DOHH2 (cell line): ENCODE results near the gene SLA2.

Experiments
- H3F3A ChIP-seq: fragments of 200-600 bp; sonication (generic), shearing (Covaris generic); 2 replicates; pipeline ENCODE4 v1.6.0; 2016; ENCODE audit warnings: antibody characterized with exemption, mild to moderate bottlenecking; ENCODE audit not compliant: control insufficient read depth, insufficient read depth
- H3K27ac ChIP-seq: fragments of 200-600 bp; sonication (generic); 2 replicates; pipeline ENCODE4 v1.5.1; 2014; ENCODE audit warnings: low read depth, mild to moderate bottlenecking, low read length, moderate library complexity
- H3K27me3 ChIP-seq: fragments of 200-600 bp; sonication (generic); 2 replicates; pipeline ENCODE4 v1.6.1; 2014; ENCODE audit warnings: mild to moderate bottlenecking, low read length, mixed read lengths; ENCODE audit not compliant: control insufficient read depth
- H3K36me3 ChIP-seq: fragments of 200-600 bp; sonication (generic); 2 replicates; pipeline ENCODE4 v1.6.1; 2014; ENCODE audit warnings: mild to moderate bottlenecking, low read length, moderate library complexity, mixed read lengths; ENCODE audit not compliant: control insufficient read depth
- H3K4me1 ChIP-seq: fragments of 200-600 bp; sonication (generic); 2 replicates; pipeline ENCODE4 v1.6.1; 2014; ENCODE audit warnings: mild to moderate bottlenecking, low read length, mixed read lengths; ENCODE audit not compliant: control insufficient read depth
- H3K4me2 ChIP-seq: fragments of 200-600 bp; sonication (generic); 2 replicates; pipeline ENCODE4 v1.6.0; 2014; ENCODE audit warnings: mild to moderate bottlenecking, low read length, moderate library complexity
- H3K4me3 ChIP-seq: fragments of 200-600 bp; sonication (generic); 2 replicates; pipeline ENCODE4 v1.5.1; 2014; ENCODE audit warnings: mild to moderate bottlenecking, low read length, mixed read lengths
- H3K79me2 ChIP-seq: fragments of 200-600 bp; sonication (generic); 2 replicates; pipeline ENCODE4 v1.6.1; 2014; ENCODE audit warnings: mild to moderate bottlenecking, low read length, mixed read lengths; ENCODE audit not compliant: control insufficient read depth
- H3K9me2 ChIP-seq: fragments of 200-600 bp; sonication (generic); replicated peaks from 2 replicates; pipeline ENCODE4 v1.6.1; 2014; ENCODE audit warnings: mild to moderate bottlenecking, low read length, mixed read lengths; ENCODE audit not compliant: control insufficient read depth
- H3K9me3 ChIP-seq: fragments of 200-600 bp; sonication (generic); 2 replicates; pipeline ENCODE4 v1.6.1; 2014; ENCODE audit warnings: antibody characterized with exemption, low read length, mixed read lengths; ENCODE audit not compliant: control insufficient read depth, insufficient read depth
- H4K20me1 ChIP-seq: fragments of 200-600 bp; sonication (generic); 2 replicates; pipeline ENCODE4 v1.6.0; 2014; ENCODE audit warnings: low read depth, mild to moderate bottlenecking, antibody characterized with exemption, low read length, moderate library complexity; ENCODE audit not compliant: control insufficient read depth, insufficient read depth
- CTCF ChIP-seq: fragments of 200-600 bp; sonication (generic); IDR thresholded peaks from one replicate; pipeline ENCODE4 v1.5.1; 2014; ENCODE audit warnings: antibody characterized with exemption, mild to moderate bottlenecking, low read depth, low read length; ENCODE audit not compliant: poor library complexity, severe bottlenecking
- EZH2phosphoT487 ChIP-seq: fragments of 200-600 bp; sonication (generic); IDR thresholded peaks from 2 replicates; pipeline ENCODE4 v1.6.1; 2017; ENCODE audit warnings: borderline replicate concordance, mild to moderate bottlenecking, antibody characterized with exemption, low read length, moderate library complexity, mixed read lengths

Gene SLA2

GRCh38 chr20:36686944-36687343 is 40.9 kb upstream of the SLA2 start:
- no peak overlapping the region for H3K27ac ChIP-seq
- H4K20me1 ChIP-seq: no peaks in the 10 kb centered on the region
- H3K27me3 ChIP-seq: no peaks in the 10 kb centered on the region
- H3K4me3 ChIP-seq: no peak overlapping the region
- H3K36me3 ChIP-seq: no peaks in the 10 kb centered on the region
- no peaks in the 10 kb centered on the region for H3K9me2 ChIP-seq
- H3K79me2 ChIP-seq: no peaks in the 10 kb centered on the region
- H3K4me1 ChIP-seq: no peaks in the 10 kb centered on the region
- H3F3A ChIP-seq: no peaks in the 10 kb centered on the region
- no peak overlapping the region for H3K4me2 ChIP-seq
- H3K9me3 ChIP-seq: no peaks in the 10 kb centered on the region
- TF ChIP-seq CTCF (no peak), EZH2phosphoT487 (no peak)

- Histone ChIP-seq H3K9me3 (no peaks in the 10 kb centered on the region), H3K9me2 (no peaks in the 10 kb centered on the region), H3K27ac (no peak overlapping the region), H3K36me3 (no peaks in the 10 kb centered on the region), H3K4me3 (no peak overlapping the region), H3K4me1 (no peaks in the 10 kb centered on the region), H3F3A (no peaks in the 10 kb centered on the region), H3K4me2 (no peak overlapping the region), H3K79me2 (no peaks in the 10 kb centered on the region), H4K20me1 (no peaks in the 10 kb centered on the region), H3K27me3 (no peaks in the 10 kb centered on the region)
- TF ChIP-seq CTCF (no peak), EZH2phosphoT487 (no peak)
These were observed 40.5 kb upstream of the SLA2 start for GRCh38 chr20:36686504-36686903.

- no peaks in the 10 kb centered on the region for H3K9me2 ChIP-seq
- no peaks in the 10 kb centered on the region for H3K4me1 ChIP-seq
- no peaks in the 10 kb centered on the region for H3K27me3 ChIP-seq
- H3K27ac ChIP-seq: no peak overlapping the region
- TF ChIP-seq CTCF: no peak
- TF ChIP-seq EZH2phosphoT487: no peak
- H3F3A ChIP-seq: no peaks in the 10 kb centered on the region
- no peak overlapping the region for H3K4me2 ChIP-seq
- no peaks in the 10 kb centered on the region for H4K20me1 ChIP-seq
- H3K9me3 ChIP-seq: no peaks in the 10 kb centered on the region
- peaks cover 4% of the 10 kb centered on the region; the same call in 1 of the 2 replicates for H3K36me3 ChIP-seq
- no peak overlapping the region for H3K4me3 ChIP-seq
- no peaks in the 10 kb centered on the region for H3K79me2 ChIP-seq
These were observed 38.8 kb upstream of the SLA2 start for GRCh38 chr20:36684747-36685146.

- no peak overlapping the region for H3K27ac ChIP-seq
- no peaks in the 10 kb centered on the region for H3K4me1 ChIP-seq
- no peak overlapping the region for H3K4me3 ChIP-seq
- TF ChIP-seq EZH2phosphoT487: no peak
- TF ChIP-seq CTCF: no peak
- H3K79me2 ChIP-seq: no peaks in the 10 kb centered on the region
- H3K36me3 ChIP-seq: peaks cover 4% of the 10 kb centered on the region; the same call in 1 of the 2 replicates
- no peaks in the 10 kb centered on the region for H3K9me3 ChIP-seq
- H3F3A ChIP-seq: no peaks in the 10 kb centered on the region
- H3K27me3 ChIP-seq: no peaks in the 10 kb centered on the region
- H3K9me2 ChIP-seq: no peaks in the 10 kb centered on the region
- no peaks in the 10 kb centered on the region for H4K20me1 ChIP-seq
- H3K4me2 ChIP-seq: no peak overlapping the region
These were observed 36.3 kb upstream of the SLA2 start for GRCh38 chr20:36682311-36682710.
